Endothelial cell of umbilical vein (primary cell): ENCODE measurements around the gene CRYZL1. TPM values are rescaled to one million over a fixed set of nuclear protein-coding genes. Genes with fewer than 3 reads are reported as not detected.

Source experiments
- BruUV-seq: library from RNA; stranded (reverse); fragments of 400-500 nt; replicated peaks from 2 replicates; lab custom pipeline; 2021; lab: Mats Ljungman, UMichigan
- CTCF ChIA-PET: fragments of 300-600, 350-600 bp; sonication (Branson Sonifier 250); formaldehyde crosslinking; loops from one replicate; lab custom pipeline; 2021; ENCODE audit warnings: antibody characterized with exemption, inconsistent platforms; lab: Charles Lee
- POLR2A ChIA-PET: fragments of 300-600, 350-600 bp; sonication (Branson Sonifier 250); formaldehyde crosslinking; loops from one replicate; lab custom pipeline; 2021; ENCODE audit warnings: antibody characterized with exemption, inconsistent platforms; lab: Charles Lee
- DNase-seq: peaks from one replicate; pipeline ENCODE4 v3.0.0-alpha.2; 2011; ENCODE audit warnings: low read depth, low spot score
- FAIRE-seq: peaks from 2 replicates; lab custom pipeline; 2011; peaks lifted over from hg19 to GRCh38; lab: Jason Lieb, UNC
- H2AFZ ChIP-seq: 2 replicates; pipeline ENCODE4 v1.6.0; 2012; ENCODE audit warnings: low read depth, low read length, control low read depth, inconsistent platforms
- H3K27ac ChIP-seq: 2 replicates; pipeline ENCODE4 v1.5.1; 2011; ENCODE audit warnings: low read depth, mild to moderate bottlenecking, control low read depth, low read length, moderate library complexity; ENCODE audit not compliant: insufficient read depth
- H3K27me3 ChIP-seq, 2 experiments: 2 replicates each; pipeline versions ENCODE4 v1.6.0 to v1.6.1; 2011; ENCODE audit warnings: low read length in 2 of 2, mixed read lengths in 1 of 2; ENCODE audit not compliant: control insufficient read depth in 2 of 2, insufficient read depth in 2 of 2
- H3K36me3 ChIP-seq, 2 experiments: 2 replicates in 1 of 2; 3 replicates in 1 of 2; pipeline ENCODE4 v1.5.1; 2011; ENCODE audit warnings: low read length in 2 of 2, mild to moderate bottlenecking in 1 of 2, moderate library complexity in 1 of 2; ENCODE audit not compliant: control insufficient read depth in 2 of 2, insufficient read depth in 2 of 2; ENCODE audit errors: extremely low read depth in 1 of 2
- H3K4me1 ChIP-seq: 3 replicates; pipeline ENCODE4 v1.5.1; 2011; ENCODE audit warnings: mild to moderate bottlenecking, low read length; ENCODE audit not compliant: control insufficient read depth, insufficient read depth; ENCODE audit errors: extremely low read depth
- H3K4me2 ChIP-seq: 2 replicates; pipeline ENCODE4 v1.6.1; 2011; ENCODE audit warnings: low read length, control low read depth, mixed read lengths; ENCODE audit not compliant: insufficient read depth
- H3K4me3 ChIP-seq, 3 experiments: fragments of 200-600 bp in 1 of 3; sonication (generic), shearing (Covaris generic) in 1 of 3; replicated peaks in 1 of 3; 2 replicates each; pipeline ENCODE4 v1.5.1; 2011 to 2016; ENCODE audit warnings: control low read depth in 3 of 3, low read length in 3 of 3, mild to moderate bottlenecking in 2 of 3, inconsistent platforms in 1 of 3, low read depth in 1 of 3, moderate library complexity in 1 of 3; ENCODE audit not compliant: insufficient read depth in 1 of 3
- H3K79me2 ChIP-seq: 2 replicates; pipeline ENCODE4 v1.6.0; 2012; ENCODE audit warnings: low read length, inconsistent platforms; ENCODE audit not compliant: control insufficient read depth, insufficient read depth
- H3K9ac ChIP-seq: replicated peaks from 2 replicates; pipeline ENCODE3; 2011; ENCODE audit warnings: low read length, control low read depth; ENCODE audit not compliant: insufficient read depth; ENCODE audit errors: extremely low read depth
- H3K9me1 ChIP-seq: replicated peaks from 3 replicates; pipeline ENCODE4 v1.6.0; 2011; ENCODE audit warnings: mild to moderate bottlenecking, low read length; ENCODE audit not compliant: control insufficient read depth, insufficient read depth; ENCODE audit errors: extremely low read depth
- H3K9me3 ChIP-seq: replicated peaks from 2 replicates; pipeline ENCODE4 v1.5.1; 2012; ENCODE audit warnings: low read length, inconsistent platforms; ENCODE audit not compliant: control insufficient read depth, insufficient read depth
- H4K20me1 ChIP-seq: replicated peaks from 2 replicates; pipeline ENCODE3; 2011; ENCODE audit warnings: mild to moderate bottlenecking, low read length; ENCODE audit not compliant: control insufficient read depth, insufficient read depth; ENCODE audit errors: extremely low read depth
- EZH2 ChIP-seq: IDR thresholded peaks from 2 replicates; pipeline ENCODE4 v1.6.1; 2012; ENCODE audit warnings: borderline replicate concordance, low read depth, mild to moderate bottlenecking, moderate library complexity, low read length, inconsistent platforms; ENCODE audit not compliant: severe bottlenecking
- FOS ChIP-seq: IDR thresholded peaks from 2 replicates; pipeline ENCODE4 v1.6.1; 2011; ENCODE audit warnings: mild to moderate bottlenecking, low read length, moderate library complexity, borderline replicate concordance; ENCODE audit not compliant: insufficient read depth
- GATA2 ChIP-seq: IDR thresholded peaks from 2 replicates; pipeline ENCODE4 v1.7.0; 2011; ENCODE audit warnings: low read depth, mild to moderate bottlenecking, moderate library complexity, mixed read lengths, low read length; ENCODE audit not compliant: insufficient read length, insufficient read depth
- JUN ChIP-seq: IDR thresholded peaks from 2 replicates; pipeline ENCODE4 v1.6.1; 2011; ENCODE audit warnings: borderline replicate concordance, low read depth; ENCODE audit not compliant: insufficient read length, insufficient read depth
- MAX ChIP-seq: IDR thresholded peaks from 2 replicates; pipeline ENCODE4 v1.6.1; 2011; ENCODE audit not compliant: insufficient read depth, insufficient read length
- MYC ChIP-seq: IDR thresholded peaks from one replicate; pipeline ENCODE4 v1.6.1; 2011; ENCODE audit warnings: mild to moderate bottlenecking, low read depth, low read length
- POLR2AphosphoS5 ChIP-seq: IDR thresholded peaks from 2 replicates; pipeline ENCODE4 v1.6.1; 2012; ENCODE audit warnings: low read depth, mild to moderate bottlenecking, control low read depth, low read length, moderate library complexity; ENCODE audit not compliant: insufficient read depth
- dilution Hi-C: fragments of 300-500 bp; cut with MboI; formaldehyde crosslinking; loops from one replicate; pipeline ENCODE4 v1.15.0; 2019; ENCODE audit warnings: low sequenced_read_pairs; ENCODE audit not compliant: extremely low pct_ligation_motif_present
- intact Hi-C: fragments of 100-400 bp; cut with micrococcal nuclease; formaldehyde crosslinking; loops from one replicate; pipeline ENCODE4 v1.10.0; 2022
- polyA plus RNA-seq, 4 experiments: library from polyadenylated mRNA; depleted of rRNA in 3 of 4; stranded (reverse) in 3 of 4; unstranded in 1 of 4; fragments of >200 nt; gene quantifications; 2 replicates each; pipeline versions ENCODE4 v1.2.1 to v1.2.3, GENCODE V29; 2011 to 2012; ENCODE audit warnings: missing spikeins in 1 of 4
- total RNA-seq: library from RNA; stranded (reverse); gene quantifications from 2 replicates; pipeline ENCODE4 v1.2.3, GENCODE V29; 2021
- TF ChIP-seq, protein P1 (sequence below), 2 donors: IDR thresholded peaks; 1 replicate in 1 of 2; 2 replicates in 1 of 2; pipeline ENCODE4 v1.5.1; 2011; ENCODE audit warnings: low read length in 2 of 2, mild to moderate bottlenecking in 2 of 2, moderate library complexity in 2 of 2, control low read depth in 1 of 2, inconsistent platforms in 1 of 2, low read depth in 1 of 2; ENCODE audit not compliant: insufficient read depth in 1 of 2; ENCODE audit errors: extremely low read depth in 1 of 2

The CRYZL1 gene
- total and polyA plus RNA-seq, 2 donors (not counting 3 experiments of a cell fraction or from before 2014, with no cell fraction given) = 26.4 to 42.1 TPM

- ChIA-PET CTCF (interaction anchor here (5.2 kb wide), 1 partner anchor 21 kb away, joined by 32 read pairs; no protein-coding TSS in a partner anchor), POLR2A (interaction anchor here (0.7 kb wide), 1 partner anchor 10 kb away, joined by 3 read pairs; no protein-coding TSS in a partner anchor)
- Histone ChIP-seq H3K27ac (no peak overlapping the region), H3K36me3 (peaks cover 0 to 8% of the 10 kb centered on the region in 2 experiments), H3K4me1 (peaks cover 16% of the 10 kb centered on the region), H3K9me1 (no peaks in the 10 kb centered on the region), H4K20me1 (no peaks in the 10 kb centered on the region), H3K27me3 (no peaks in the 10 kb centered on the region), H3K9me3 (no peaks in the 10 kb centered on the region), H3K4me3 (no peak overlapping the region), H3K79me2 (peaks cover 27% of the 10 kb centered on the region), H3K4me2 (no peak overlapping the region), H3K9ac (no peak overlapping the region), H2AFZ (no peak overlapping the region)
- DNase-seq = no peak
- intact Hi-C loops (no loop called here), dilution Hi-C loops (no loop called here)
- FAIRE-seq = no peak
- no TSS peak for BruUV-seq
- TF ChIP-seq MAX (no peak), FOS (no peak), MYC (no peak), EZH2 (no peak), POLR2AphosphoS5 (no peak), GATA2 (no peak), JUN (no peak)
- TF ChIP-seq, protein P1, sequence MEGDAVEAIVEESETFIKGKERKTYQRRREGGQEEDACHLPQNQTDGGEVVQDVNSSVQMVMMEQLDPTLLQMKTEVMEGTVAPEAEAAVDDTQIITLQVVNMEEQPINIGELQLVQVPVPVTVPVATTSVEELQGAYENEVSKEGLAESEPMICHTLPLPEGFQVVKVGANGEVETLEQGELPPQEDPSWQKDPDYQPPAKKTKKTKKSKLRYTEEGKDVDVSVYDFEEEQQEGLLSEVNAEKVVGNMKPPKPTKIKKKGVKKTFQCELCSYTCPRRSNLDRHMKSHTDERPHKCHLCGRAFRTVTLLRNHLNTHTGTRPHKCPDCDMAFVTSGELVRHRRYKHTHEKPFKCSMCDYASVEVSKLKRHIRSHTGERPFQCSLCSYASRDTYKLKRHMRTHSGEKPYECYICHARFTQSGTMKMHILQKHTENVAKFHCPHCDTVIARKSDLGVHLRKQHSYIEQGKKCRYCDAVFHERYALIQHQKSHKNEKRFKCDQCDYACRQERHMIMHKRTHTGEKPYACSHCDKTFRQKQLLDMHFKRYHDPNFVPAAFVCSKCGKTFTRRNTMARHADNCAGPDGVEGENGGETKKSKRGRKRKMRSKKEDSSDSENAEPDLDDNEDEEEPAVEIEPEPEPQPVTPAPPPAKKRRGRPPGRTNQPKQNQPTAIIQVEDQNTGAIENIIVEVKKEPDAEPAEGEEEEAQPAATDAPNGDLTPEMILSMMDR (IDR thresholded peaks at IDR 0.05; ENCODE audit: extremely low read depth in 1 of 2, insufficient read depth in 1 of 2, low read depth in 1 of 2, low read length in 2 of 2) = no peak
Measured at GRCh38 chr21:33584455-33584854, 57.1 kb downstream of the CRYZL1 start.
